Natural killer cell (primary cell): Measurements from ENCODE around the gene SLC15A3. TPM values are rescaled to one million over a fixed set of nuclear protein-coding genes. Genes with fewer than 3 reads are reported as not detected.

Experiments used
- ATAC-seq, 3 donors: fragments of 150-1000 bp in 2 of 3; fragments of 200-7000 bp in 1 of 3; cut with Tn5 transposase; 1 replicate in 1 of 3; 2 replicates in 2 of 3; pipeline ENCODE4 v1.10.0; 2021; ENCODE audit warnings: mild to moderate bottlenecking in 2 of 3, moderate library complexity in 2 of 3
- DNase-seq, 2 donors: peaks; one replicate each; pipeline versions ENCODE4 v3.0.0 to v3.0.0-alpha.2; 2013 to 2021; ENCODE audit warnings: mixed read lengths in 1 of 2
- H3K27ac ChIP-seq: one replicate; pipeline ENCODE4 v1.5.1; 2013; ENCODE audit warnings: mild to moderate bottlenecking, low read length
- H3K27me3 ChIP-seq: one replicate; pipeline ENCODE4 v1.6.1; 2013; ENCODE audit warnings: low read length; ENCODE audit not compliant: control insufficient read depth, insufficient read depth
- H3K36me3 ChIP-seq: one replicate; pipeline ENCODE4 v1.6.1; 2013; ENCODE audit warnings: low read length; ENCODE audit not compliant: control insufficient read depth, insufficient read depth
- H3K4me1 ChIP-seq: one replicate; pipeline ENCODE4 v1.6.1; 2013; ENCODE audit warnings: low read length; ENCODE audit not compliant: control insufficient read depth, insufficient read depth
- H3K4me3 ChIP-seq: one replicate; pipeline ENCODE4 v1.5.1; 2013; ENCODE audit warnings: low read length
- H3K9me3 ChIP-seq: one replicate; pipeline ENCODE4 v1.6.1; 2013; ENCODE audit warnings: low read length; ENCODE audit not compliant: control insufficient read depth, insufficient read depth
- H3K27ac Mint-ChIP-seq, 2 donors: one replicate each; pipeline ENCODE4 v1.8.0; 2022; ENCODE audit warnings: mild to moderate bottlenecking in 2 of 2, mixed read lengths in 2 of 2, moderate library complexity in 1 of 2
- H3K27me3 Mint-ChIP-seq, 2 donors: one replicate each; pipeline ENCODE4 v1.8.0; 2022; ENCODE audit warnings: low read depth in 2 of 2, mixed read lengths in 2 of 2
- H3K36me3 Mint-ChIP-seq: one replicate; pipeline ENCODE4 v1.8.0; 2022; ENCODE audit warnings: mixed read lengths
- H3K4me1 Mint-ChIP-seq, 2 donors: one replicate each; pipeline ENCODE4 v1.8.0; 2022; ENCODE audit warnings: mixed read lengths in 2 of 2
- H3K4me3 Mint-ChIP-seq: one replicate; pipeline ENCODE4 v1.8.0; 2022; ENCODE audit warnings: mild to moderate bottlenecking, moderate library complexity, mixed read lengths
- H3K9me3 Mint-ChIP-seq, 2 donors: one replicate each; pipeline ENCODE4 v1.8.0; 2022; ENCODE audit warnings: mixed read lengths in 2 of 2
- WGBS: methylation state at CpG from one replicate; pipeline ENCODE4 v1.1.7; 2013; ENCODE audit warnings: missing lambda C conversion rate; ENCODE audit not compliant: insufficient coverage; 5-methylcytosine and 5-hydroxymethylcytosine counted together
- intact Hi-C: fragments of 100-400 bp; cut with micrococcal nuclease; formaldehyde crosslinking; loops from one replicate; pipeline ENCODE4 v1.14.2; 2022
- total RNA-seq, 4 donors: library from RNA; stranded (reverse); fragments of 120-200 nt in 1 of 4; gene quantifications; one replicate each; pipeline versions ENCODE4 v1.2.3 to v1.2.4, GENCODE V29; 2013 to 2022
- TF ChIP-seq, protein P1 (sequence below): fragments of 200-600 bp; IDR thresholded peaks from one replicate; pipeline ENCODE4 v1.8.0; 2022; ENCODE audit warnings: antibody characterized with exemption

The SLC15A3 gene
- total RNA-seq, 3 donors from 2014 or later (not counting 1 experiment from before 2014, with no cell fraction given), result 11.6 to 26.5 (median 20.1) TPM

DNA sequence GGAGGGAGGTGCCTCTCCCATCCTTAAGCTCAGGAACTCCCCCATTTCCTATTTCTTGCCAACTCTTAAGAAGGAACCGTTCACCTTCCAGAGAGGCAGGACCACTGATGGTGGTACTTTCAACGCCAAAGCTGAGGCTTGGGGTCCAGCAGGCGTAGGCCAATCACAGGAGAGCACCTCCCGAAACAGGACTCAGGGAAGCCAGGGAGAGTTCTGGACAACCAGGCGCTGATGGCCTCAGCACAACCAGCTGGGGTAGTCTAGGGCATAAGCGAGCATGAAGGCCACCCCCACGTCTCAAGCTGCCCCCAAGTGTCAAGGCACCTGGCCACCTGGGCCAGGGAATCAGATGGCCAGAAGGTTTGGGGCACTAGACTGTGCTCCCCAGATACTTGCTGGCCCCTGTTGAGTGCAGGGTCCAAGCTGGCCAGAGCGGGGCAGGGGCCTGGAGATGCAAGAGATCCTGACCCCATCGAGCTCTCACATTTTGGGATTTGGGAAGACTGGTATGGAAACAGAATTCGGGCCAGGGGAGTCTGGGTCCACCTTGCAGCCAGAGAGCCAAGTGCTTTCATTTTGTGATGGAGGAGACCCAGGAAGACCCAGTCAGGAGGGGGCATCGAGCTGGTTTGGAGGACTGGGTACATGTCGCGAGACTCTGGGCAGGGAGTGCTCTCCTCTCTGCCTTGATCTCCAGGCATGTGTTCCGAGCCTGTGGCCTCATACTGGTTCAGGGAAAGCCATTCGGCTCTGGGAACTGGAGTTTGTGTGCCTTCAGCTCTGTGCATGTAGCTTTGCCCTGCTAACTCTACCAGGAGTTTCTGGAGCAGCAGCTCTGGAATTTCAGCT, 20.4 kb upstream of the SLC15A3 start:
- H3K4me3 ChIP-seq, result peak overlapping the region; percentile 55
- peaks cover 51% of the 10 kb centered on the region for H3K4me1 ChIP-seq
- Mint-ChIP-seq H3K4me1 (peaks cover 35 to 55% of the 10 kb centered on the region in 2 donors), H3K27ac (peak overlapping the region; percentile 71 to 81), H3K4me3 (peak overlapping the region; percentile 89), H3K27me3 (peaks cover 0 to 7% of the 10 kb centered on the region in 2 donors), H3K36me3 (no peaks in the 10 kb centered on the region), H3K9me3 (no peaks in the 10 kb centered on the region)
- DNase-seq (peak in 1 of 2 donors; percentile 65), ATAC-seq (no peak)
- no peaks in the 10 kb centered on the region for H3K27me3 ChIP-seq
- WGBS, result 68% methylated on average over 15 of the region's 15 CpGs
- intact Hi-C loops, result no loop called here
- H3K36me3 ChIP-seq, result no peaks in the 10 kb centered on the region
- TF ChIP-seq, protein P1, sequence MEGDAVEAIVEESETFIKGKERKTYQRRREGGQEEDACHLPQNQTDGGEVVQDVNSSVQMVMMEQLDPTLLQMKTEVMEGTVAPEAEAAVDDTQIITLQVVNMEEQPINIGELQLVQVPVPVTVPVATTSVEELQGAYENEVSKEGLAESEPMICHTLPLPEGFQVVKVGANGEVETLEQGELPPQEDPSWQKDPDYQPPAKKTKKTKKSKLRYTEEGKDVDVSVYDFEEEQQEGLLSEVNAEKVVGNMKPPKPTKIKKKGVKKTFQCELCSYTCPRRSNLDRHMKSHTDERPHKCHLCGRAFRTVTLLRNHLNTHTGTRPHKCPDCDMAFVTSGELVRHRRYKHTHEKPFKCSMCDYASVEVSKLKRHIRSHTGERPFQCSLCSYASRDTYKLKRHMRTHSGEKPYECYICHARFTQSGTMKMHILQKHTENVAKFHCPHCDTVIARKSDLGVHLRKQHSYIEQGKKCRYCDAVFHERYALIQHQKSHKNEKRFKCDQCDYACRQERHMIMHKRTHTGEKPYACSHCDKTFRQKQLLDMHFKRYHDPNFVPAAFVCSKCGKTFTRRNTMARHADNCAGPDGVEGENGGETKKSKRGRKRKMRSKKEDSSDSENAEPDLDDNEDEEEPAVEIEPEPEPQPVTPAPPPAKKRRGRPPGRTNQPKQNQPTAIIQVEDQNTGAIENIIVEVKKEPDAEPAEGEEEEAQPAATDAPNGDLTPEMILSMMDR, result no peak
- H3K9me3 ChIP-seq, result no peaks in the 10 kb centered on the region
- H3K27ac ChIP-seq, result peak overlapping the region; percentile 62

DNA sequence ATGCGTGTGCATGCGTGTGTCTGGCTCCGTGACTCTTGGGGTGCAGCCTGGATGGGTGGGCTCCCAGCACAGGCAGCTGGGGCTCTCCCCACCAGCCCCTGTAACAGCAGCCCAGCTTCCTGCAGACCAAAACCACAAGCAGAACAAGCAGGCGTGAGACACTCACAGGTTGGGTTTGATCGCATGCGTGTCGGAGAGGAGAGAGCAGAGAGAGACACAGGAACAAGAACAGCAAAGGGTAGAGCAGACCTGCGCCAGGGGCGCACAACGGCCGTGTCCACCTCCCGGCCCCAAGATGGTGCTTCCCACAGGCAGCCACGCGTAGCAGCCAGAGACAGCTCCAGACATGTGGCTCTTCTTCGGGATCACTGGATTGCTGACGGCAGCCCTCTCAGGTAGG, 19.5 kb upstream of the SLC15A3 start, which contains the start of gene CD6:
Gene CD6 (plus strand): TSS at position 161 of the 400 bp plus-strand sequence. CDS start 186 bp downstream, at position 347.
- Histone ChIP-seq H3K4me1 (peaks cover 43% of the 10 kb centered on the region), H3K27me3 (no peaks in the 10 kb centered on the region), H3K36me3 (no peaks in the 10 kb centered on the region), H3K9me3 (no peaks in the 10 kb centered on the region), H3K4me3 (peak within 1 kb of the TSS; percentile 55), H3K27ac (peak within 1 kb of the TSS; percentile 62)
- intact Hi-C loops, result loop anchor here (2.0 kb wide), 1 partner anchor 215 kb away; no protein-coding TSS in a partner anchor
- WGBS, result 12% methylated on average over 16 of the region's 16 CpGs
- Mint-ChIP-seq H3K9me3 (no peaks in the 10 kb centered on the region), H3K4me1 (peaks cover 30 to 47% of the 10 kb centered on the region in 2 donors), H3K36me3 (no peaks in the 10 kb centered on the region), H3K27me3 (peaks cover 0 to 7% of the 10 kb centered on the region in 2 donors), H3K4me3 (peak within 1 kb of the TSS; percentile 89), H3K27ac (peak within 1 kb of the TSS; percentile 71 to 81)
- DNase-seq, result peak; percentile 38 to 88
- TF ChIP-seq, protein P1, result no peak
- peak; percentile 72 to 88 (median 76) for ATAC-seq

DNA sequence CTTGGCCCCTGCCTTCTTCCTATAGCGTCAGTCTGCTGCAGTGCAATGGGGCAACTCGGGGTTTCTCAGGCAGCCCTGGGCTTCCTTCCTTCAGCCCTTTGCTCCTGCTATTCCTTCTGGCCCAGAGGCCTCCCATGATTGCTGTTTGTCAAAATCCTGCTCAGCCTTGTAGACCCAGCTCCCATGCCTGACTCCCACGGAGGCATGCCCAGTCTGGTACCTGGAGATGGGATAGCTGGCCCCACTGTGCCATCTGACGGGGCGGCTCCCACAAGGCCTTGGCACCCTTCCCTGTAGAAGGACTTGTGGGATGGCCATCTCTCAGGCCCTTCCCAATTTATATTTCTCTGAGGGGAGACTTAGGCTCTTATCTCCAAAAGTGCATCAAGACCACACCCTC, 18.9 kb upstream of the SLC15A3 start:
- intact Hi-C loops, result loop anchor here (1.0 to 2.0 kb wide), 2 partner anchors 158 to 216 kb away; no protein-coding TSS in a partner anchor
- Mint-ChIP-seq H3K27me3 (peaks cover 0 to 11% of the 10 kb centered on the region in 2 donors), H3K36me3 (no peaks in the 10 kb centered on the region), H3K9me3 (no peaks in the 10 kb centered on the region), H3K4me1 (peaks cover 30 to 43% of the 10 kb centered on the region in 2 donors), H3K27ac (peak overlapping the region; percentile 71 to 81), H3K4me3 (peak overlapping the region; percentile 89)
- ATAC-seq (no peak), DNase-seq (peak in 1 of 2 donors; percentile 36)
- TF ChIP-seq, protein P1, result no peak
- Histone ChIP-seq H3K27ac (no peak overlapping the region), H3K4me1 (peaks cover 42% of the 10 kb centered on the region), H3K27me3 (no peaks in the 10 kb centered on the region), H3K9me3 (no peaks in the 10 kb centered on the region), H3K4me3 (no peak overlapping the region), H3K36me3 (no peaks in the 10 kb centered on the region)
- WGBS, result 86% methylated on average over 5 of the region's 5 CpGs
